Globus pallidus (tissue), 1 donor: ENCODE data around the gene SPRYD7.
"Not testable (repeated sequence)": the region's sequence is repeated elsewhere in the genome, so short reads cannot be mapped to it uniquely, and the experiment has no call there.

Source experiments
- DNase-seq: peaks from one replicate; pipeline ENCODE4 v3.0.0-alpha.2; 2015; ENCODE audit warnings: low spot score

The SPRYD7 gene

GRCh38 chr13:49936075-49936967 lies at the start of gene SPRYD7:
Gene SPRYD7, minus strand, starts transcription at chr13:49936340. Its CDS starts 105 bp downstream, at chr13:49936235.
- DNase-seq: peak; percentile 99

GRCh38 chr13:49985129-49985528 lies 49.0 kb upstream of the SPRYD7 start:
- no peak for DNase-seq

GRCh38 chr13:49980266-49980665 lies 44.1 kb upstream of the SPRYD7 start:
- no peak for DNase-seq

- DNase-seq: no peak
Measured at GRCh38 chr13:49977992-49978391, 41.9 kb upstream of the SPRYD7 start.

- peak; percentile 74 for DNase-seq
Measured at GRCh38 chr13:49976314-49977258, 40.4 kb upstream of the SPRYD7 start.

- no peak for DNase-seq
Measured at GRCh38 chr13:49975826-49976225, 39.7 kb upstream of the SPRYD7 start.

- DNase-seq: no peak
Measured at GRCh38 chr13:49972709-49973108, 36.6 kb upstream of the SPRYD7 start.

- DNase-seq: no peak
Measured at GRCh38 chr13:49967456-49967855, 31.3 kb upstream of the SPRYD7 start.

GRCh38 chr13:49958321-49958720 lies 22.2 kb upstream of the SPRYD7 start:
- DNase-seq: peak; percentile 25

- no peak for DNase-seq
Measured at GRCh38 chr13:49956131-49956530, 20.0 kb upstream of the SPRYD7 start.

GRCh38 chr13:49954674-49955455 lies 18.7 kb upstream of the SPRYD7 start:
- DNase-seq: no peak

- DNase-seq: no peak
Measured at GRCh38 chr13:49953560-49953959, 17.4 kb upstream of the SPRYD7 start.

- no peak for DNase-seq
Measured at GRCh38 chr13:49951754-49952535, 15.8 kb upstream of the SPRYD7 start.

GRCh38 chr13:49948777-49949270 lies 12.7 kb upstream of the SPRYD7 start:
- not testable (repeated sequence) for DNase-seq

GRCh38 chr13:49939321-49939720 lies 3.2 kb upstream of the SPRYD7 start:
- no peak for DNase-seq

- peak; percentile 10 for DNase-seq
Measured at GRCh38 chr13:49938921-49939320, 2.8 kb upstream of the SPRYD7 start.

- no peak for DNase-seq
Measured at GRCh38 chr13:49938314-49938713, 2.2 kb upstream of the SPRYD7 start.

GRCh38 chr13:49936968-49937273 lies 781 bp upstream of the SPRYD7 start:
- no peak for DNase-seq

GRCh38 chr13:49935171-49936074 lies 717 bp downstream of the SPRYD7 start:
- no peak for DNase-seq

GRCh38 chr13:49933511-49933910 lies 2.6 kb downstream of the SPRYD7 start:
- no peak for DNase-seq
